Lower leg skin (tissue), 4 donors: ENCODE measurements around the gene MROH2A. TPM values are rescaled to one million over a fixed set of nuclear protein-coding genes. Genes with fewer than 3 reads are reported as not detected.
A peak's percentile ranks its signal among the peaks of the same experiment; 100 is the strongest.
"Not testable (repeated sequence)": the region's sequence is repeated elsewhere in the genome, so short reads cannot be mapped to it uniquely, and the experiment has no call there.

Experiments
- DNase-seq, 2 donors: peaks; one replicate each; pipeline ENCODE4 v3.0.0-alpha.2; 2019; ENCODE audit warnings: low spot score in 2 of 2
- H3K4me3 ChIP-seq: fragments of 200-600 bp; sonication (generic); 2 replicates; pipeline ENCODE4 v1.5.1; 2017; ENCODE audit warnings: mild to moderate bottlenecking, low read depth; ENCODE audit not compliant: poor library complexity, severe bottlenecking
- POLR2A ChIP-seq, 2 donors: fragments of 450-650 bp; IDR thresholded peaks; one replicate each; pipeline ENCODE4 v1.6.1; 2016 to 2017; ENCODE audit warnings: antibody characterized with exemption in 2 of 2, mild to moderate bottlenecking in 1 of 2, moderate library complexity in 1 of 2
- WGBS, 2 donors: methylation state at CpG; one replicate each; pipeline ENCODE4 v1.1.5; 2018; 5-methylcytosine and 5-hydroxymethylcytosine counted together
- intact Hi-C: fragments of 100-400 bp; cut with DNase I; formaldehyde crosslinking; loops from one replicate; pipeline ENCODE4 v1.15.0; 2023; ENCODE audit warnings: low total_unique reads
- total RNA-seq, 4 donors: library from RNA; depleted of rRNA; stranded (reverse); fragments of >200 nt; gene quantifications; one replicate each; pipeline ENCODE4 v1.1.0, GENCODE V29; 2016
- TF ChIP-seq, protein P1 (sequence below), 3 donors: fragments of 450-650 bp; IDR thresholded peaks; one replicate each; pipeline ENCODE4 v1.5.1; 2016; ENCODE audit warnings: antibody characterized with exemption in 3 of 3, mild to moderate bottlenecking in 3 of 3, moderate library complexity in 2 of 3

MROH2A gene
- total RNA-seq, 4 donors from 2014 or later: 0.26 to 0.61 TPM; not detected in 2

DNA sequence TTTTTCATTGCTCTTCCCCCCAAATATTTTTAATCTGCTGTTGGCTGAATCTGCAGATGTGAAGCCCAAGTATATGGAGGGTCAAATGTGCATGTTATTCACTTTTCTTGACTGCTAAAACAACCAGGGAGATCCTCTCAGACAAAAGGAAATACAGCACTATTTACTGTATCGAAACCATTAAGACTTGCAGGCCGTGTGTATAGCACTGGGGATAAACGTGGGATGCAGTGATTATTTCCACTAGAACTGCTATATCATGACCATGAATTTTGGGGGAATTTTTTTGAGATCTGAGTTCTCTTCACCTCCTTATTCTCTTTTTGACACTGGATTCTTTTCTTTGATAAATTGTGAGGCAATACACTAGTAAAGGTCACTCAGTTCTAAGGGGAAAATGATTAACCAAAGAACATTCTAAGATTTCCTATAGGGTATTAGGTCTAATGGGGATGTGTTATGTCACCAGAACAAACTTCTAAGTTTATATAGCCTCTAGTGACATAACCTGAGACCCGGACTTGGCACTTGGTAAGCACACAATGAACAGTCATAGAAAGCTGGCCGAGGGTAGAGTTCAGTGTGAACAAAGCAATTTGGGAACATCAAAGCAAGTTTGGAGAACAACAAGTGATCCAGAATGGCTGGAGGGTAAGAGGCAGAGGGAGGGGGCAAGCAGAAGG is 32.9 kb upstream of the MROH2A start:
- intact Hi-C loops: no loop called here
- DNase-seq: no peak
- 74 to 75% methylated on average over 5 of the region's 5 CpGs for WGBS, 2 donors
- no peak overlapping the region for H3K4me3 ChIP-seq
- TF ChIP-seq POLR2A (IDR thresholded peaks at IDR 0.05): no peak
- TF ChIP-seq, protein P1, sequence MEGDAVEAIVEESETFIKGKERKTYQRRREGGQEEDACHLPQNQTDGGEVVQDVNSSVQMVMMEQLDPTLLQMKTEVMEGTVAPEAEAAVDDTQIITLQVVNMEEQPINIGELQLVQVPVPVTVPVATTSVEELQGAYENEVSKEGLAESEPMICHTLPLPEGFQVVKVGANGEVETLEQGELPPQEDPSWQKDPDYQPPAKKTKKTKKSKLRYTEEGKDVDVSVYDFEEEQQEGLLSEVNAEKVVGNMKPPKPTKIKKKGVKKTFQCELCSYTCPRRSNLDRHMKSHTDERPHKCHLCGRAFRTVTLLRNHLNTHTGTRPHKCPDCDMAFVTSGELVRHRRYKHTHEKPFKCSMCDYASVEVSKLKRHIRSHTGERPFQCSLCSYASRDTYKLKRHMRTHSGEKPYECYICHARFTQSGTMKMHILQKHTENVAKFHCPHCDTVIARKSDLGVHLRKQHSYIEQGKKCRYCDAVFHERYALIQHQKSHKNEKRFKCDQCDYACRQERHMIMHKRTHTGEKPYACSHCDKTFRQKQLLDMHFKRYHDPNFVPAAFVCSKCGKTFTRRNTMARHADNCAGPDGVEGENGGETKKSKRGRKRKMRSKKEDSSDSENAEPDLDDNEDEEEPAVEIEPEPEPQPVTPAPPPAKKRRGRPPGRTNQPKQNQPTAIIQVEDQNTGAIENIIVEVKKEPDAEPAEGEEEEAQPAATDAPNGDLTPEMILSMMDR (IDR thresholded peaks at IDR 0.05): peak in 1 of 3 donors; percentile 28

- WGBS, 2 donors: 73 to 82% methylated on average over 2 of the region's 2 CpGs
- DNase-seq, H3K4me3 ChIP-seq, intact Hi-C loops: not testable (repeated sequence)
Measured at GRCh38 chr2:233745838-233746237, 32.3 kb upstream of the MROH2A start.

DNA sequence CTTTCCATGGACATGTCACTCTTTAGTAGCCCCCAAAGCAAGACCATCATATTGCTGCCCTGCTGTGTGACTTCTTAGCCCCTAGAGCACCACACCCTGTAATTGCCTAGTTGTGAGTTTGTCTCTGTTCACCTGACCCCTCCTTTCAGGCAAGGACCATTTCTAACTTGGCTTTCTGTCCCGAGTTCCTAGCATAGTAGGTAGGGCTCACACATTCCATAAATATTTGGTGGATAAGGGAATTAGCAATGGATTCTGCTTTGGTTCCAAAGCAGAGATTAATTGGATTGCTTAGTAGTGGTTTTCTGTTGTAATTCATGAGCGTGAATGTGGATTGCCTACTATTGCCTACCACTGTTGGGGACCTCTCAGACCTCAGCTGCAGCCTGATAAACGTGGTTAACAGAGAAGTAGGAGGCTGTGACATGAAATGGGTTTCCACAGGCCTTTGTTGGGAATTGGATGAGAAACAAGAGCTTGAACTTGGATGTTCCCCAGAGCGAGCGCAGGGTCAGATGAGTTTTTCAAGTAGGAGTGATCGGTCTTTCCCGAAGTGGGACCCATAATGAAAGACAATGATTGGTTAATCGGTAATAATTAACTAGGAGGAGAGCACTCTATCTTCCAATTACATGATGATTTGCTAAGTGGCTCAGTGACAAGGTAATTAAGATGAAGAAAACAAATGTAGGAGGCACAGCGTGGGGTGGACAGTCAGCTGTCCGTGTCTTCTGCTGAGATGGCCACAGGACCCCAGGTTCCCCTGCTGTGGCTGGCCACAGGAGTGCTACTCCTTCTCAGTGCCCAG is 31.5 kb upstream of the MROH2A start:
- whole genome bisulfite sequencing, 2 donors: 76 to 80% methylated on average over 10 of the region's 10 CpGs
- intact Hi-C loops: no loop called here
- no peak for DNase-seq
- H3K4me3 ChIP-seq: no peak overlapping the region
- TF ChIP-seq POLR2A (IDR thresholded peaks at IDR 0.05): no peak
- TF ChIP-seq, protein P1 (IDR thresholded peaks at IDR 0.05): no peak

DNA sequence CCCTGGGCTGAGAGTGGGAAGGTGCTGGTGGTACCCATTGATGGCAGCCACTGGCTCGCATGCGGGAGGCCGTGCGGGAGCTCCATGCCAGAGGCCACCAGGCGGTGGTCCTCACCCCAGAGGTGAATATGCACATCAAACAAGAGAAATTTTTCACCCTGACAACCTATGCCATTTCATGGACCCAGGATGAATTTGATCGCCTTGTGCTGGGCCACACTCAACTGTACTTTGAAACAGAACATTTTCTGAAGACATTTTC is 30.9 kb upstream of the MROH2A start:
- H3K4me3 ChIP-seq: no peak overlapping the region
- intact Hi-C loops: no loop called here
- no peak for DNase-seq
- 96 to 99% methylated on average over 6 of the region's 6 CpGs for WGBS, 2 donors
- TF ChIP-seq, protein P1 (IDR thresholded peaks at IDR 0.05): no peak

DNA sequence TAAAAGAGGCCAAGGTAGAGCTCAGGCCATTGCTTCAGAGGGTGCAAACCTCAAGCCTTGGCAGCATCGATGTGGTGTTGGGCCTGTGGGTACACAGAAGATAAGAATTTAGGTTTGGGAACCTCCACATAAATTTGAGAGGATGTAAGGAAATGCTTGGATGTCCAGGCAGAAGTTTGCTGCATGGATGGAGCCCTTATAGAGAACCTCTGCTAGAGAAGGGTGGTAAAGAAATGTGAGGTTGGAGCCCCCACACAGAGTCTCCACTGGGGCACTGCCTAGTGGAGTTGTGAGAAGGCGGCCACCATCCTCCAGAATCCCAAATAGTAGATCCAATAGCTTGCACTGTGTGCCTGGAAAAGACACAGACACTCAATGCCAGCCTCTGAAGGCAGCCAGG is 27.4 kb upstream of the MROH2A start:
- intact Hi-C loops, DNase-seq: not testable (repeated sequence)
- WGBS, 2 donors: 76 to 92% methylated on average over 2 of the region's 2 CpGs

DNA sequence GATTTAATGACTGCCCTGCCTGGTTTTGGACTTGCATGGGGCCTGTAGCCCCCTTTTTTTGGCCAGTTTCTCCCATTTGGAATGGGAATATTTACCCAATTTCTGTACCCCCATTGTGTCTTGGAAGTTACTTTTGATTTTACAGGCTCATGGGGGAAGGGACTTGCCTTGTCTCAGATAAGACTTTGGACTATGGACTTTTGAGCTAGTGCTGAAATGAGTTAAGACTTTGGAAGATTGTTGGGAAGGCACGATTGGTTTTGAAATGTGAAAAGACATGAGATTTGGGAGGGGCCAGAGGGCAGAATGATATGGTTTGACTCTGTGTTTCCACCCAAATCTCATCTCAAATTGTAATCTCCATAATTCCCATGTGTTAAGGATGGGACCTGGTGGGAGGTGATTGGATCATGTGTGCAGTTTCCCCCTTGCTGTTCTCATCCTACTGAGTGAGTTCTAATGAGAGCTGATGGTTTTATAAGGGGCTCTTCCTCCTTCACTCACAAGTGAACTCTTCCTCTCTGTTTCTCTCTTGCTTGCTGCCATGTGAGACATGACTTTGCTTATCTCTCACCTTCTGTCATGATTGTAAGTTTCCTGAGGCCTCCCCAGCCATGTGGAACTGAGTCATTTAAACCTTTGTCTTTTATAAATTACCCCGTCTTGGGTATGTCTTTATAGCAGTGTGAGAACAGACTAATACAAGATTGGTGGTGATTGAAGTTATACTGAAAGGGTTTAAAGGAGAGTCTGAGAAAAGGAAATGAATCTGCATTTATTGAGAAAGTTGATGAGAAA is 26.7 kb upstream of the MROH2A start:
- intact Hi-C loops, H3K4me3 ChIP-seq, DNase-seq: not testable (repeated sequence)
- WGBS, 2 donors: 73 to 77% methylated on average over 2 of the region's 2 CpGs

More for the DNA sequence above, 27.4 kb upstream of the MROH2A start:
- H3K4me3 ChIP-seq: not testable (repeated sequence)

- intact Hi-C loops: no loop called here
- H3K4me3 ChIP-seq: no peak overlapping the region
- DNase-seq: no peak
- 93 to 95% methylated on average over 38 to 41 of the region's 44 CpGs for WGBS, 2 donors
- TF ChIP-seq POLR2A (IDR thresholded peaks at IDR 0.05): no peak
- TF ChIP-seq, protein P1 (IDR thresholded peaks at IDR 0.05): no peak
Measured at GRCh38 chr2:233754872-233755611, 23.1 kb upstream of the MROH2A start.
